HFF-Myc (cell line): Measurements from ENCODE around the gene TNFRSF1A.

Experiments used
- DNase-seq: peaks from one replicate; pipeline ENCODE4 v3.0.0-alpha.2; 2011; ENCODE audit warnings: low read depth; ENCODE audit errors: extremely low read depth
- H3K4me3 ChIP-seq: replicated peaks from 2 replicates; pipeline ENCODE4 v1.5.1; 2011; ENCODE audit warnings: low read depth, mild to moderate bottlenecking, control low read depth, low read length
- CTCF ChIP-seq: IDR thresholded peaks from 2 replicates; pipeline ENCODE4 v1.5.1; 2012; ENCODE audit warnings: mild to moderate bottlenecking, low read depth, low read length, control low read depth; ENCODE audit errors: missing control alignments

TNFRSF1A gene

GRCh38 chr12:6362403-6362802 is 20.5 kb upstream of the TNFRSF1A start:
- DNase-seq: no peak
- no peak overlapping the region for H3K4me3 ChIP-seq
- no peak for TF ChIP-seq CTCF

- no peak for TF ChIP-seq CTCF
- no peak for DNase-seq
- no peak overlapping the region for H3K4me3 ChIP-seq
Observed at GRCh38 chr12:6361834-6362233, 20.0 kb upstream of the TNFRSF1A start.

GRCh38 chr12:6360578-6361490 is 19.0 kb upstream of the TNFRSF1A start:
- H3K4me3 ChIP-seq: no peak overlapping the region
- TF ChIP-seq CTCF: no peak
- DNase-seq: no peak

- TF ChIP-seq CTCF: no peak
- no peak overlapping the region for H3K4me3 ChIP-seq
- DNase-seq: no peak
Observed at GRCh38 chr12:6360080-6360571, 18.2 kb upstream of the TNFRSF1A start.

- no peak for DNase-seq
- no peak for TF ChIP-seq CTCF
- H3K4me3 ChIP-seq: no peak overlapping the region
Observed at GRCh38 chr12:6358881-6359280, 17.0 kb upstream of the TNFRSF1A start.

- DNase-seq: no peak
- TF ChIP-seq CTCF: no peak
- H3K4me3 ChIP-seq: no peak overlapping the region
Observed at GRCh38 chr12:6356374-6356820, 14.5 kb upstream of the TNFRSF1A start.
